Kidney (tissue), 14 donors: ENCODE results near the gene CACNB1. TPM values are rescaled to one million over a fixed set of nuclear protein-coding genes. Genes with fewer than 3 reads are reported as not detected.

Experiments
- DNase-seq, 5 donors: peaks; one replicate each; pipeline ENCODE4 v3.0.0-alpha.2; 2013 to 2020
- FAIRE-seq: peaks from 2 replicates; lab custom pipeline; 2012; peaks lifted over from hg19 to GRCh38; lab: Jason Lieb, UNC
- H3K27ac ChIP-seq, 2 donors: one replicate each; pipeline ENCODE4 v1.7.0; 2013; ENCODE audit warnings: low read depth in 2 of 2, low read length in 2 of 2, inconsistent platforms in 1 of 2
- H3K27me3 ChIP-seq: one replicate; pipeline ENCODE4 v1.7.1; 2013; ENCODE audit warnings: low read length, inconsistent platforms; ENCODE audit not compliant: control insufficient read depth, insufficient read depth
- H3K36me3 ChIP-seq, 3 donors: one replicate each; pipeline versions ENCODE4 v1.7.0 to v1.7.1; 2013; ENCODE audit warnings: low read length in 3 of 3, control low read depth in 1 of 3, inconsistent platforms in 1 of 3; ENCODE audit not compliant: insufficient read depth in 3 of 3, control insufficient read depth in 2 of 3
- H3K4me1 ChIP-seq, 3 donors: one replicate each; pipeline versions ENCODE4 v1.7.0 to v1.7.1; 2013; ENCODE audit warnings: low read length in 3 of 3, inconsistent platforms in 1 of 3, low read depth in 1 of 3; ENCODE audit not compliant: control insufficient read depth in 2 of 3, insufficient read depth in 2 of 3
- H3K4me3 ChIP-seq, 3 donors: one replicate each; pipeline versions ENCODE4 v1.7.0 to v1.8.1; 2013; ENCODE audit warnings: low read length in 3 of 3, control low read depth in 1 of 3, inconsistent platforms in 1 of 3
- H3K9ac ChIP-seq, 3 donors: one replicate each; pipeline versions ENCODE4 v1.7.0 to v1.7.1; 2013; ENCODE audit warnings: low read length in 3 of 3, control low read depth in 1 of 3, inconsistent platforms in 1 of 3
- H3K9me3 ChIP-seq, 3 donors: one replicate each; pipeline versions ENCODE4 v1.7.0 to v1.7.1; 2013; ENCODE audit warnings: low read length in 3 of 3, control low read depth in 1 of 3, inconsistent platforms in 1 of 3; ENCODE audit not compliant: control insufficient read depth in 2 of 3, insufficient read depth in 1 of 3
- intact Hi-C: fragments of 100-400 bp; cut with DNase I; formaldehyde crosslinking; loops from one replicate; pipeline ENCODE4 v1.11.1; 2022
- polyA plus RNA-seq: library from polyadenylated mRNA; stranded (reverse); fragments of 350-450 nt; fragmentation: Illumina TruSeq; extraction: RNeasy Lipid Tissue Mini Kit (QIAGEN cat#74804); gene quantifications from one replicate; pipeline ENCODE4 v1.2.3, GENCODE V29; 2014; ENCODE audit warnings: low read depth, low replicate concordance; ENCODE audit not compliant: insufficient read depth
- total RNA-seq: library from RNA; stranded (reverse); fragmentation: NEBNext Ultra II Directional; extraction: Animal tissue kit (Norgen Biotek cat#: 25700); gene quantifications from one replicate; pipeline ENCODE4 v1.2.1, GENCODE V29; 2021
- TF ChIP-seq, protein P1 (sequence below): IDR thresholded peaks from 3 replicates; pipeline ENCODE4 v1.5.1; 2012; ENCODE audit warnings: mild to moderate bottlenecking, moderate library complexity, borderline replicate concordance; ENCODE audit not compliant: insufficient read depth; ENCODE audit errors: extremely low read depth
- donor health status: control.
- donor health status: control.
- donor health status: control.
- donor health status: control.
- donor health status: control.
- donor health status: DM: yes; HTN: yes; CAD: no.
- donor health status: Normal renal cell carcinoma (clear cell type).

The CACNB1 gene
- total and polyA plus RNA-seq, 2 donors from 2014 or later, result 1.4 to 9.9 TPM

DNA sequence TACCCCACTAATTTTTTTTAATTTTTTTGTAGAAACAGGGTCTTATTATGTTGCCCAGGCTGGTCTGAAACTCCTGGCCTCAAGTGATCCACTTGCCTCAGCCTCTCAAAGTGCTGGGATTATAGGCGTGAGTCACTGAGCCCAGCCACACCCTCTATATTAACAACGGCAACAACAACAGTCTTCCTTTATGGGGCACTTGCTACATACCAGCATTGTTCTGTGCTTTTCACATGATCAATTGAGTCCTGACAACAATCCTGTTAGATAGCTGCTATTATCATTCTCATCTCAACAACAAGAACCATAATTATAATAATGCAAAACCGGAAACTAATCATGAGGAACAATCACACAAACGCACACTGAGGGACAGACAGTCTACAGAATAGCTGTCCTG is 18.9 kb downstream of the CACNB1 start:
- Histone ChIP-seq H3K27me3 (no peaks in the 10 kb centered on the region), H3K36me3 (no peaks in the 10 kb centered on the region), H3K9ac (no peak overlapping the region), H3K9me3 (no peaks in the 10 kb centered on the region), H3K4me1 (no peaks in the 10 kb centered on the region), H3K27ac (no peak overlapping the region), H3K4me3 (no peak overlapping the region)
- DNase-seq (no peak), FAIRE-seq (no peak)
- intact Hi-C loops, result no loop called here
- TF ChIP-seq, protein P1, sequence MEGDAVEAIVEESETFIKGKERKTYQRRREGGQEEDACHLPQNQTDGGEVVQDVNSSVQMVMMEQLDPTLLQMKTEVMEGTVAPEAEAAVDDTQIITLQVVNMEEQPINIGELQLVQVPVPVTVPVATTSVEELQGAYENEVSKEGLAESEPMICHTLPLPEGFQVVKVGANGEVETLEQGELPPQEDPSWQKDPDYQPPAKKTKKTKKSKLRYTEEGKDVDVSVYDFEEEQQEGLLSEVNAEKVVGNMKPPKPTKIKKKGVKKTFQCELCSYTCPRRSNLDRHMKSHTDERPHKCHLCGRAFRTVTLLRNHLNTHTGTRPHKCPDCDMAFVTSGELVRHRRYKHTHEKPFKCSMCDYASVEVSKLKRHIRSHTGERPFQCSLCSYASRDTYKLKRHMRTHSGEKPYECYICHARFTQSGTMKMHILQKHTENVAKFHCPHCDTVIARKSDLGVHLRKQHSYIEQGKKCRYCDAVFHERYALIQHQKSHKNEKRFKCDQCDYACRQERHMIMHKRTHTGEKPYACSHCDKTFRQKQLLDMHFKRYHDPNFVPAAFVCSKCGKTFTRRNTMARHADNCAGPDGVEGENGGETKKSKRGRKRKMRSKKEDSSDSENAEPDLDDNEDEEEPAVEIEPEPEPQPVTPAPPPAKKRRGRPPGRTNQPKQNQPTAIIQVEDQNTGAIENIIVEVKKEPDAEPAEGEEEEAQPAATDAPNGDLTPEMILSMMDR, result no peak

DNA sequence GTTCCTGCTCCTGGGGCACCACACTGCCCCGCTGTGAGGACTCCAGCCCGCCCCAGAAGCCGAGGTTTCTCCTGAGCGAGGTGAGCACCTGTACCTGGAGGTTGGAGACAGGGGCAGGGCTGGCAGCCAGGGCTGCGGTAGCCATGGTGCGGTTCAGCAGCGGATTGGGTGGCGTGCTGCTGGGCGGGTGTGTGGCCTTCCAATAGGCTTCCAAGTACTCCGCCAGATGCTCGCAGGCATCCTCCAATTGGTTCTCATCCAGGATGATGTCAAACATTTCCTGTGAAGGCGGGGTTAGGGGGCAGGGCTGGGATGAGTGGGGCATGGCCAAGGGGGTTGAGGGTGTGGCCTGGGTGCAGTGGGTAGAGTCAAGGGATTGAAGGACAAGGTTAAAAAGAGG is 20.2 kb downstream of the CACNB1 start:
- TF ChIP-seq, protein P1, result no peak
- no peak overlapping the region for H3K4me3 ChIP-seq
- no peaks in the 10 kb centered on the region for H3K4me1 ChIP-seq
- H3K27me3 ChIP-seq, result no peaks in the 10 kb centered on the region
- no peaks in the 10 kb centered on the region for H3K36me3 ChIP-seq
- no peak overlapping the region for H3K9ac ChIP-seq
- H3K27ac ChIP-seq, result no peak overlapping the region
- FAIRE-seq (no peak), DNase-seq (no peak)
- intact Hi-C loops, result no loop called here
- H3K9me3 ChIP-seq, result no peaks in the 10 kb centered on the region

DNA sequence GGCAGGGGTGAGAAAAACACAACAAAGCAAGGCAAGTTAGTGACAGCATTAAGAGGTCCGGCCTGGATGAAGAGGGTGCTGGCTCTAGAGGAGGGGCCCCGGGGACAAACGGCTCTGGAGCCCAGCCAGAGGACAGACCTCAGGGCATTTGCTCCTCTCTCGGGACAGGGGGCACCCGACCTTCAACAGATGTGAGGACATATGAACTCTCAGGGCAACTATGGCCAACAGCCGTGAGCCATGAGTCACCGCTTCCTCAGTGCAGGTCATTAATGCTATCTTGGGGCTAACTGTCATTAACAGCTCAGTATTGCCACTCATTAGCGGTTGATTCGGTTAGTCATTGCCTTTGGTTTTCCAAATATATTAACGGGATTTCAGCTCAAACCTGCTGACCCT is 21.8 kb downstream of the CACNB1 start:
- Histone ChIP-seq H3K4me3 (no peak overlapping the region), H3K36me3 (no peaks in the 10 kb centered on the region), H3K9ac (no peak overlapping the region), H3K27ac (no peak overlapping the region), H3K4me1 (no peaks in the 10 kb centered on the region), H3K9me3 (no peaks in the 10 kb centered on the region), H3K27me3 (no peaks in the 10 kb centered on the region)
- TF ChIP-seq, protein P1, result no peak
- FAIRE-seq (no peak), DNase-seq (no peak)
- intact Hi-C loops, result no loop called here
